GM12878 (cell line): ENCODE measurements around the gene C4orf51. TPM values are rescaled to one million over a fixed set of nuclear protein-coding genes. Genes with fewer than 3 reads are reported as not detected.

Experiments
- ATAC-seq: fragments of 200-7000 bp; cut with Tn5 transposase; 3 replicates; pipeline ENCODE4 v1.9.1; 2020; ENCODE audit warnings: mild to moderate bottlenecking, moderate library complexity
- BruUV-seq: library from RNA; stranded (reverse); fragments of 400-500 nt; replicated peaks from 2 replicates; lab custom pipeline; 2021; lab: Mats Ljungman, UMichigan
- CTCF ChIA-PET: fragments of 300-600 bp; sonication (Branson Sonifier 250); formaldehyde crosslinking; extraction: SDS; loops from one replicate; lab custom pipeline; 2021; ENCODE audit warnings: inconsistent platforms; lab: Yijun Ruan, JAX
- POLR2A ChIA-PET: fragments of 350-600 bp; formaldehyde crosslinking; extraction: SDS; loops from one replicate; lab custom pipeline; 2021; ENCODE audit warnings: inconsistent platforms; lab: Charles Lee
- RAD21 ChIA-PET: fragments of 300-600 bp; sonication (Branson Sonifier 250); formaldehyde crosslinking; loops from one replicate; lab custom pipeline; 2023; ENCODE audit warnings: antibody characterized with exemption; ENCODE audit not compliant: unreplicated experiment; lab: Charles Lee
- SMC1A ChIA-PET: fragments of 300-600 bp; sonication (Branson Sonifier 250); formaldehyde crosslinking; loops from one replicate; lab custom pipeline; 2023; ENCODE audit not compliant: unreplicated experiment, uncharacterized antibody; lab: Charles Lee
- DNase-seq: peaks from one replicate; pipeline ENCODE4 v3.0.0-alpha.2; 2011; ENCODE audit warnings: low read depth, low spot score
- FAIRE-seq: peaks from 3 replicates; lab custom pipeline; 2011; peaks lifted over from hg19 to GRCh38; lab: Jason Lieb, UNC
- H2AFZ ChIP-seq: 2 replicates; pipeline ENCODE4 v1.6.0; 2011; ENCODE audit warnings: low read depth, low read length, control low read depth; ENCODE audit not compliant: control insufficient read depth
- H3K27ac ChIP-seq: 2 replicates; pipeline ENCODE4 v1.5.1; 2011; ENCODE audit warnings: control low read depth; ENCODE audit not compliant: control insufficient read depth, insufficient read depth
- H3K27me3 ChIP-seq, 2 experiments: replicated peaks in 1 of 2; 2 replicates each; pipeline versions ENCODE4 v1.6.0 to v1.6.1; 2011; ENCODE audit warnings: low read length in 1 of 2; ENCODE audit not compliant: control insufficient read depth in 2 of 2, insufficient read depth in 2 of 2
- H3K36me3 ChIP-seq, 2 experiments: 2 replicates each; pipeline ENCODE4 v1.5.1; 2011; ENCODE audit warnings: low read length in 1 of 2; ENCODE audit not compliant: control insufficient read depth in 2 of 2, insufficient read depth in 2 of 2
- H3K4me1 ChIP-seq: 2 replicates; pipeline ENCODE4 v1.6.1; 2011; ENCODE audit warnings: mild to moderate bottlenecking, low read length, moderate library complexity, mixed read lengths; ENCODE audit not compliant: control insufficient read depth, insufficient read depth
- H3K4me2 ChIP-seq: 2 replicates; pipeline ENCODE4 v1.6.0; 2011; ENCODE audit warnings: control low read depth; ENCODE audit not compliant: control insufficient read depth, insufficient read depth
- H3K4me3 ChIP-seq: fragments of 200-600 bp; sonication (generic); 2 replicates; pipeline ENCODE4 v1.5.1; 2016
- H3K79me2 ChIP-seq: 2 replicates; pipeline ENCODE4 v1.6.0; 2011; ENCODE audit warnings: low read length; ENCODE audit not compliant: control insufficient read depth, insufficient read depth
- H3K9ac ChIP-seq: 2 replicates; pipeline ENCODE4 v1.8.0; 2011; ENCODE audit warnings: low read length, control low read depth, mixed read lengths; ENCODE audit not compliant: control insufficient read depth, insufficient read depth
- H3K9me3 ChIP-seq: replicated peaks from 3 replicates; pipeline ENCODE4 v1.5.1; 2011; ENCODE audit warnings: mild to moderate bottlenecking, low read length; ENCODE audit not compliant: control insufficient read depth, insufficient read depth
- H4K20me1 ChIP-seq: 2 replicates; pipeline ENCODE4 v1.6.0; 2011; ENCODE audit not compliant: control insufficient read depth, insufficient read depth
- CTCF ChIP-seq, 3 experiments: IDR thresholded peaks in 2 of 3; conservative IDR thresholded peaks in 1 of 3; 2 replicates each; pipeline ENCODE4 v1.5.1; 2011; ENCODE audit warnings: low read depth in 3 of 3, low read length in 3 of 3, mild to moderate bottlenecking in 3 of 3, control low read depth in 2 of 3, moderate library complexity in 2 of 3, inconsistent platforms in 1 of 3, mixed read lengths in 1 of 3; ENCODE audit not compliant: control insufficient read depth in 2 of 3, insufficient read depth in 1 of 3; ENCODE audit errors: extremely low read depth in 1 of 3
- GABPA ChIP-seq: IDR thresholded peaks from 2 replicates; pipeline ENCODE4 v1.6.1; 2014; ENCODE audit warnings: antibody characterized with exemption, low read depth, mild to moderate bottlenecking, inconsistent platforms
- GATAD2B ChIP-seq: fragments of 450-650 bp; conservative IDR thresholded peaks from 2 replicates; pipeline ENCODE4 v1.6.1; 2017; ENCODE audit warnings: low read depth, mild to moderate bottlenecking, moderate library complexity
- KAT2A ChIP-seq: conservative IDR thresholded peaks from 2 replicates; pipeline ENCODE4 v1.6.1; 2011; ENCODE audit warnings: low read depth, low read length; ENCODE audit not compliant: control insufficient read depth
- KLF5 ChIP-seq: fragments of 450-650 bp; IDR thresholded peaks from 2 replicates; pipeline ENCODE4 v1.6.1; 2014; ENCODE audit warnings: mild to moderate bottlenecking; ENCODE audit not compliant: partially characterized antibody
- MXI1 ChIP-seq: fragments of 150-350 bp; IDR thresholded peaks from 2 replicates; pipeline ENCODE4 v1.6.1; 2011; ENCODE audit warnings: low read depth, mild to moderate bottlenecking, inconsistent platforms, low read length, improper control_type of control experiment
- MYB ChIP-seq: fragments of 150-350 bp; IDR thresholded peaks from 2 replicates; pipeline ENCODE4 v1.6.1; 2014; ENCODE audit warnings: mild to moderate bottlenecking, low read depth, low read length, borderline replicate concordance
- NRF1 ChIP-seq: conservative IDR thresholded peaks from 2 replicates; pipeline ENCODE4 v1.6.1; 2011; ENCODE audit warnings: mild to moderate bottlenecking, low read depth, low read length, improper control_type of control experiment
- PAX8 ChIP-seq: fragments of 450-650 bp; IDR thresholded peaks from 2 replicates; pipeline ENCODE4 v1.6.1; 2017; ENCODE audit warnings: mild to moderate bottlenecking, moderate library complexity
- POLR2A ChIP-seq: IDR thresholded peaks from 2 replicates; pipeline ENCODE4 v1.6.1; 2011; ENCODE audit warnings: low read depth, mild to moderate bottlenecking, low read length
- RCOR1 ChIP-seq: conservative IDR thresholded peaks from 2 replicates; pipeline ENCODE4 v1.6.1; 2012; ENCODE audit warnings: low read depth, low read length, improper control_type of control experiment
- RELB ChIP-seq: fragments of 450-650 bp; IDR thresholded peaks from 2 replicates; pipeline ENCODE4 v1.6.1; 2017; ENCODE audit warnings: low read depth, mild to moderate bottlenecking, moderate library complexity
- SREBF2 ChIP-seq: IDR thresholded peaks from 2 replicates; pipeline ENCODE4 v1.6.1; 2012; ENCODE audit warnings: mild to moderate bottlenecking, low read length
- STAT1 ChIP-seq: fragments of 450-650 bp; conservative IDR thresholded peaks from 2 replicates; pipeline ENCODE4 v1.6.1; 2014; ENCODE audit warnings: antibody characterized with exemption, mild to moderate bottlenecking
- ZNF24 ChIP-seq: fragments of 450-650 bp; IDR thresholded peaks from 2 replicates; pipeline ENCODE4 v1.6.1; 2017; ENCODE audit warnings: antibody characterized with exemption, mild to moderate bottlenecking
- WGBS: methylation state at CpG from one replicate; pipeline ENCODE4 v1.1.6; 2016; ENCODE audit warnings: low lambda C conversion rate; ENCODE audit not compliant: insufficient replicate concordance, insufficient coverage; ENCODE audit errors: missing lambda C conversion rate; 5-methylcytosine and 5-hydroxymethylcytosine counted together
- in situ Hi-C: fragments of 300-500 bp; cut with MboI; formaldehyde crosslinking; loops from 9 replicates; pipeline ENCODE4 v1.14.3; 2018; ENCODE audit warnings: mixed read lengths
- intact Hi-C: fragments of 100-400 bp; cut with micrococcal nuclease; formaldehyde crosslinking; loops from one replicate; pipeline ENCODE4 v1.14.2; 2022; ENCODE audit not compliant: unreplicated experiment
- polyA plus RNA-seq, 11 experiments: library from polyadenylated mRNA; depleted of rRNA in 4 of 11; unstranded in 6 of 11; stranded (reverse) in 5 of 11; fragments of >200 nt; fragmentation: Nextera tagmentation in 4 of 11; fragmentation: Illumina TruSeq in 1 of 11; extraction: Ambion mirVana in 4 of 11; extraction: Trizol in 1 of 11; gene quantifications; 1 replicate in 1 of 11; 2 replicates in 10 of 11; pipeline versions ENCODE4 v1.2.1 to v1.2.3, GENCODE V29; 2011 to 2016; ENCODE audit warnings: inconsistent platforms in 2 of 11, missing spikeins in 2 of 11, low read depth in 1 of 11
- total RNA-seq, 4 experiments: library from RNA; depleted of rRNA in 3 of 4; stranded (reverse); fragments of >200 nt in 3 of 4; fragmentation: Illumina TruSeq in 1 of 4; extraction: Trizol in 1 of 4; gene quantifications; 2 replicates each; pipeline versions ENCODE4 v1.2.1 to v1.2.3, GENCODE V29; 2013 to 2021
- TF ChIP-seq, protein P1 (sequence below): fragments of 450-650 bp; IDR thresholded peaks from 2 replicates; pipeline ENCODE4 v1.6.1; 2016; ENCODE audit warnings: mild to moderate bottlenecking
- TF ChIP-seq, protein P2 (sequence below): fragments of 450-650 bp; formaldehyde crosslinking; IDR thresholded peaks from 2 replicates; pipeline ENCODE4 v1.4.0; 2020; ENCODE audit warnings: mild to moderate bottlenecking, moderate library complexity

The C4orf51 gene
- total and polyA plus RNA-seq, 10 of the 15 experiments (the other 5 are each of a cell fraction or from before 2014, with no cell fraction given): not detected

- H3K4me3 ChIP-seq: no peak overlapping the region
- H4K20me1 ChIP-seq: no peaks in the 10 kb centered on the region
- H3K27me3 ChIP-seq: no peaks in the 10 kb centered on the region; a peak in 1 of 4 replicates
- no peaks in the 10 kb centered on the region for H3K36me3 ChIP-seq
- WGBS: 91% methylated on average over 4 of the region's 4 CpGs
- H2AFZ ChIP-seq: no peak overlapping the region
- no peak overlapping the region for H3K27ac ChIP-seq
- intact Hi-C loops: loop anchor here (2.0 kb wide), 1 partner anchor 73 kb away; no protein-coding TSS in a partner anchor
- SMC1A ChIA-PET: interaction anchor here (1.1 kb wide), 1 partner anchor 10 kb away, joined by 3 read pairs; no protein-coding TSS in a partner anchor
- peaks cover 16% of the 10 kb centered on the region for H3K4me1 ChIP-seq
- POLR2A ChIA-PET: no interaction called here
- no peaks in the 10 kb centered on the region for H3K9me3 ChIP-seq
- CTCF ChIA-PET: no interaction called here
- no TSS peak for BruUV-seq
- in situ Hi-C loops: no loop called here
- H3K79me2 ChIP-seq: no peaks in the 10 kb centered on the region
- RAD21 ChIA-PET: no interaction called here
- FAIRE-seq (no peak), DNase-seq (no peak), ATAC-seq (no peak)
- H3K4me2 ChIP-seq: no peak overlapping the region
- H3K9ac ChIP-seq: no peak overlapping the region
- TF ChIP-seq KLF5: no peak
- no peak for TF ChIP-seq RELB
- no peak for TF ChIP-seq GABPA
- no peak for TF ChIP-seq SREBF2
- TF ChIP-seq MXI1: no peak
- TF ChIP-seq MYB: no peak
- TF ChIP-seq RCOR1: no peak
- TF ChIP-seq PAX8: no peak
- TF ChIP-seq, protein P1, sequence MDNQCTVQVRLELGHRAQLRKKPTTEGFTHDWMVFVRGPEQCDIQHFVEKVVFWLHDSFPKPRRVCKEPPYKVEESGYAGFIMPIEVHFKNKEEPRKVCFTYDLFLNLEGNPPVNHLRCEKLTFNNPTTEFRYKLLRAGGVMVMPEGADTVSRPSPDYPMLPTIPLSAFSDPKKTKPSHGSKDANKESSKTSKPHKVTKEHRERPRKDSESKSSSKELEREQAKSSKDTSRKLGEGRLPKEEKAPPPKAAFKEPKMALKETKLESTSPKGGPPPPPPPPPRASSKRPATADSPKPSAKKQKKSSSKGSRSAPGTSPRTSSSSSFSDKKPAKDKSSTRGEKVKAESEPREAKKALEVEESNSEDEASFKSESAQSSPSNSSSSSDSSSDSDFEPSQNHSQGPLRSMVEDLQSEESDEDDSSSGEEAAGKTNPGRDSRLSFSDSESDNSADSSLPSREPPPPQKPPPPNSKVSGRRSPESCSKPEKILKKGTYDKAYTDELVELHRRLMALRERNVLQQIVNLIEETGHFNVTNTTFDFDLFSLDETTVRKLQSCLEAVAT: no peak
- TF ChIP-seq ZNF24: no peak
- no peak for TF ChIP-seq POLR2A
- no peak for TF ChIP-seq NRF1
- no peak for TF ChIP-seq KAT2A
- TF ChIP-seq CTCF (IDR thresholded peaks at IDR 0.05 in 2 of 3, conservative IDR thresholded peaks at IDR 0.05 in 1 of 3; ENCODE audit: control insufficient read depth in 2 of 3, extremely low read depth in 1 of 3, insufficient read depth in 1 of 3, low read depth in 3 of 3, low read length in 3 of 3): no peak
- no peak for TF ChIP-seq GATAD2B
- TF ChIP-seq, protein P2, sequence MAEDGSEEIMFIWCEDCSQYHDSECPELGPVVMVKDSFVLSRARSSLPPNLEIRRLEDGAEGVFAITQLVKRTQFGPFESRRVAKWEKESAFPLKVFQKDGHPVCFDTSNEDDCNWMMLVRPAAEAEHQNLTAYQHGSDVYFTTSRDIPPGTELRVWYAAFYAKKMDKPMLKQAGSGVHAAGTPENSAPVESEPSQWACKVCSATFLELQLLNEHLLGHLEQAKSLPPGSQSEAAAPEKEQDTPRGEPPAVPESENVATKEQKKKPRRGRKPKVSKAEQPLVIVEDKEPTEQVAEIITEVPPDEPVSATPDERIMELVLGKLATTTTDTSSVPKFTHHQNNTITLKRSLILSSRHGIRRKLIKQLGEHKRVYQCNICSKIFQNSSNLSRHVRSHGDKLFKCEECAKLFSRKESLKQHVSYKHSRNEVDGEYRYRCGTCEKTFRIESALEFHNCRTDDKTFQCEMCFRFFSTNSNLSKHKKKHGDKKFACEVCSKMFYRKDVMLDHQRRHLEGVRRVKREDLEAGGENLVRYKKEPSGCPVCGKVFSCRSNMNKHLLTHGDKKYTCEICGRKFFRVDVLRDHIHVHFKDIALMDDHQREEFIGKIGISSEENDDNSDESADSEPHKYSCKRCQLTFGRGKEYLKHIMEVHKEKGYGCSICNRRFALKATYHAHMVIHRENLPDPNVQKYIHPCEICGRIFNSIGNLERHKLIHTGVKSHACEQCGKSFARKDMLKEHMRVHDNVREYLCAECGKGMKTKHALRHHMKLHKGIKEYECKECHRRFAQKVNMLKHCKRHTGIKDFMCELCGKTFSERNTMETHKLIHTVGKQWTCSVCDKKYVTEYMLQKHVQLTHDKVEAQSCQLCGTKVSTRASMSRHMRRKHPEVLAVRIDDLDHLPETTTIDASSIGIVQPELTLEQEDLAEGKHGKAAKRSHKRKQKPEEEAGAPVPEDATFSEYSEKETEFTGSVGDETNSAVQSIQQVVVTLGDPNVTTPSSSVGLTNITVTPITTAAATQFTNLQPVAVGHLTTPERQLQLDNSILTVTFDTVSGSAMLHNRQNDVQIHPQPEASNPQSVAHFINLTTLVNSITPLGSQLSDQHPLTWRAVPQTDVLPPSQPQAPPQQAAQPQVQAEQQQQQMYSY (CRISPR knock-in tag): no peak
- TF ChIP-seq STAT1: no peak
These were observed 55.9 kb downstream of the C4orf51 start for GRCh38 chr4:145735827-145736226.
